ENCODE measurements around the gene ARHGAP27. TPM values are rescaled to one million over a fixed set of nuclear protein-coding genes. Genes with fewer than 3 reads are reported as not detected.

The ARHGAP27 gene
- polyA plus RNA-seq, 1 donor, result 90.4 TPM

DNA sequence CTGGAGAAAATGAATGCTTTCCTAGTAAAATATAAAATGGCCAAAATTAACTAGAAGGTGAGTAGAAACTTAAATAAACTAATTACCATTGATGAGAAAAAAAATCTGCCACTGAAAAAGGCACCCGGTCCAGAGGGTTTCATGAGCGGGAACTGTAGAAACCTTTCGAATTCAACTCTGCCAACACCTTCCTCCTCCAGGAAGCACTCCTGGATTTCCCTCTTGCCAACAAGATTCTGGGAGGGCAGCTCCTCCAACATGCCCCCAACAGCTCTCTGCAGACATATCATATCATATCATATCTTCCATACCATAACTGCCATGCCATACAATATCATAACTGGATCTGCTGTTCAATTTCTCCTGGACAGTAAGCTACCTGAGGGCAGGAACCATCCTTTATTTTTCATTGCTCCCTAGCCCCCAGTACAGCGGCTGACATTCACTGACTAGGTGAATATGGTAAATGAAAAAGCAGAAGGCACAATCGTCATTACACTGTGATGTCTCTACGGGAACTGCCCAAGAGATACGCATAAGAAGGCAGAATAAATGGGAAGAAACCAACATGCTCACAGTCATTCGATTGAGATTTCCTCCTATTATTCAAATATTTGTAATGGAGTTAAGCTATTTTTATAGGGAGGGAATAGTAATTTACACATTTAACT, 9.2 kb downstream of the ARHGAP27 start:
- Histone ChIP-seq H3K4me1 (ENCODE audit: control insufficient read depth, insufficient read depth, low read length) (peaks cover 33% of the 10 kb centered on the region), H3K4me3 (ENCODE audit: low read length) (peak overlapping the region; percentile 68)
- 63% methylated on average over 4 of the region's 8 CpGs for WGBS (ENCODE audit: insufficient coverage, low lambda C conversion rate)

DNA sequence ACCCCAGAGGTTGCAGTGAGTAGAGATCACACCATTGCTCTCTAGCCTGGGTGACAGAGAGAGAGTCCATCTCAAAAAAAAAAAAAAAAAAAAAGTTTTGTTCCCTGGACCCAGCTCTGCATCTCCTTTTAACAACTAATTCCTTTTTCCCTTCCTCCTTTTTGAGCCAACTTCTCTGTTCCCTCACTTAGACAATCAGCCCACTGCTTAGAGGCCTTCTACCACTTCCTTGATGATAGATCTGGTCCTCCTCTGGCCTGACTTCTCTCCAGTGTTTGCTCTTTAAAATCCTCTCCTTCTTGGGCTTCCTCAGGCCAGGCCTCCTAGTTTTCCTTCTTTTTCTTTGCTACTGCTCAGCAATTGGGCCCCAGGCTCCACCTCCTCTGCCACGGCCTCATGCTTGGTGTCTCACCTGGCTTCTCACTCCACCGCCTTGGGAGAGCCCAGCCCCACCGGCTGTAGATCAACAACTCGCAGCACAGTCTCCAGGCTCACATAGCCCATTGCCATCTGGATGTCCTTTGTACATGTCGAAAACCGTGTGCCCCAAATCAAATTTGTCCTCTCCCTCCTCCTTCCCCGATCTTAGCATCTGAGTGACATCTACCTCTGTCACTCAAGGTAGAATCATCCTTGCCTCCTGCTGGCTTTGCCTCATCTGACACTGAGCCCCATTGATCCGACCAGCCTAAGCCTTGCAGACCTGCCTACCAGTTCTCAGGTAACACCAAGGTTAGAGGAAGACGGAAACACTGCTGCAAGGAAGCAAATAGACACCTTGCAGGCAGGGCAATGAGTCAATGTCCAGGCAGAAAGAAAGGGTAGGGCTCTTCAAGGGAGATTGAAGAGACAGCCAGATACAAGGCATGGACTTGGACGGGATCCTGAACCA, 17.4 kb downstream of the ARHGAP27 start:
- peaks cover 16% of the 10 kb centered on the region for H3K36me3 ChIP-seq (ENCODE audit: control insufficient read depth, insufficient read depth, low read length)
- peak overlapping the region; percentile 93 for H3K27ac ChIP-seq (ENCODE audit: low read length)
- H3K27me3 ChIP-seq (ENCODE audit: control insufficient read depth, insufficient read depth, low read length), result no peaks in the 10 kb centered on the region
- WGBS (ENCODE audit: insufficient coverage, low lambda C conversion rate), result no CpG with 5 or more reads among the region's 10 CpGs
- no peak overlapping the region for H3K4me3 ChIP-seq (ENCODE audit: low read length)
- no peaks in the 10 kb centered on the region for H3K9me3 ChIP-seq (ENCODE audit: control insufficient read depth, low read depth, low read length)
- H3K4me1 ChIP-seq (ENCODE audit: control insufficient read depth, insufficient read depth, low read length), result peaks cover 63% of the 10 kb centered on the region
- peak in 1 of 2 donors; percentile 79 for DNase-seq

More for the DNA sequence above, 9.2 kb downstream of the ARHGAP27 start:
- DNase-seq, result no peak
- Histone ChIP-seq H3K9me3 (ENCODE audit: control insufficient read depth, low read depth, low read length) (no peaks in the 10 kb centered on the region), H3K27me3 (ENCODE audit: control insufficient read depth, insufficient read depth, low read length) (peaks cover 8% of the 10 kb centered on the region), H3K27ac (ENCODE audit: low read length) (peak overlapping the region; percentile 95), H3K36me3 (ENCODE audit: control insufficient read depth, insufficient read depth, low read length) (peaks cover 9% of the 10 kb centered on the region)

DNA sequence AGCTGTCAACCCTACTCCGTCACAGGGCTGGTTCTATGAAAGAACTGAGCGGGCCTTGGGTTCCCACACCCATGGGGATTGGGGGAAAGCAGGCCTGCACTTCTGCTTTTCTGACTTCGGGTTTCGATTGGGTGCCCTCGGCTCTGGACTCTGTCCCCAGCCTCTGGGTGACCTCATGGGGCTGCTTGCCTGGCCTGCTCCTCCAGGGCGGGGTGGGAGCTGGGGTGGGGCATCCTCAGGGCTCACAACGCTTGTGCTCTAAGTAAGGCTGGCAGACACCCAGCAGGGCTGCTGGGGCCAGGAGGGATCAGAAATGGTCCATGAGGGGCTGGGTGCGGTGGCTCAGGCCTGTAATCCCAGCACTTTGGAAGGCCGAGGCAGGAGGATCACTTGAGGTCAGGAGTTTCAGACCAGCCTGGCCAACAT, 19.2 kb downstream of the ARHGAP27 start:
- peaks cover 21% of the 10 kb centered on the region for H3K36me3 ChIP-seq (ENCODE audit: control insufficient read depth, insufficient read depth, low read length)
- peaks cover 70% of the 10 kb centered on the region for H3K4me1 ChIP-seq (ENCODE audit: control insufficient read depth, insufficient read depth, low read length)
- H3K27me3 ChIP-seq (ENCODE audit: control insufficient read depth, insufficient read depth, low read length), result no peaks in the 10 kb centered on the region
- DNase-seq, result peak; percentile 91 to 96
- peak overlapping the region; percentile 93 for H3K27ac ChIP-seq (ENCODE audit: low read length)
- H3K9me3 ChIP-seq (ENCODE audit: control insufficient read depth, low read depth, low read length), result no peaks in the 10 kb centered on the region
- no CpG with 5 or more reads among the region's 9 CpGs for WGBS (ENCODE audit: insufficient coverage, low lambda C conversion rate)
- H3K4me3 ChIP-seq (ENCODE audit: low read length), result no peak overlapping the region

DNA sequence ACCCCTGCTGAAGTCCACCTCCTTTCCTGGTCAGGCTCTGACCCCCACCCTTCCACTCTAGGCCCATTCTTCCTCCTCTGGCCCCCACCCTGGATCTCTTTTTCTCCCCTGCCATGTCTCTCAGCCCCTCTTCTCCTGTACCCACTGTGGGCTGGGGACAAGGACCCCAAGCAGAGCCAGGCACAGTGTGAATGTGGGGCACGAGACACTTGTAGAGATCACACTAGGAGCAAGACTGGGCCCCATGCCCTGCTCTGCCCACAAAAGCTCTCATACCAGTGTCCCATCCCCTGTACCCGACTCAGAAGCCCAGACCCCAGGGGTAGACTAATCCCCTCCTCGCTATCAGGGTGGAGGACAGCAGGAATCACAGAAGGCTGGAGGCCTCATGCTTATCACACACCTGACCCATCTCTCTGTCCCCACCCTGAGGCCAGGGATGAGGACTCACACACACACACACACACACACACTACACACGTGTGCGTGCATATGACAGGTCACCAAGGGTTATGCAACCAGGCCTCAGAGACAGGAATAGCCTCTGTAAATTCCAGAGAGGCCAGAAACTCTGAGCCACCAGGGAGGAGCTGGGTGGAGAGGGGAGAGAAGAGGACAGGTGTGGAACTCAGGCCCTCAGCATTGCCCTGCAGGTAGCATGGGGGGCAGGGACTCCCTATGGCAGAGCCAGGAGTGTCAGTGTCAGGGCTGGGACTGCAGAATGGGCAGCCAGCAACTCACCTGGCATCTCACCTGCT, 21.1 kb downstream of the ARHGAP27 start:
- peaks cover 88% of the 10 kb centered on the region for H3K4me1 ChIP-seq (ENCODE audit: control insufficient read depth, insufficient read depth, low read length)
- H3K4me3 ChIP-seq (ENCODE audit: low read length), result no peak overlapping the region
- H3K27ac ChIP-seq (ENCODE audit: low read length), result peak overlapping the region; percentile 93
- DNase-seq, result peak; percentile 92 to 94
- no CpG with 5 or more reads among the region's 5 CpGs for WGBS (ENCODE audit: insufficient coverage, low lambda C conversion rate)
- no peaks in the 10 kb centered on the region for H3K27me3 ChIP-seq (ENCODE audit: control insufficient read depth, insufficient read depth, low read length)
- H3K36me3 ChIP-seq (ENCODE audit: control insufficient read depth, insufficient read depth, low read length), result peaks cover 24% of the 10 kb centered on the region
- H3K9me3 ChIP-seq (ENCODE audit: control insufficient read depth, low read depth, low read length), result no peaks in the 10 kb centered on the region

DNA sequence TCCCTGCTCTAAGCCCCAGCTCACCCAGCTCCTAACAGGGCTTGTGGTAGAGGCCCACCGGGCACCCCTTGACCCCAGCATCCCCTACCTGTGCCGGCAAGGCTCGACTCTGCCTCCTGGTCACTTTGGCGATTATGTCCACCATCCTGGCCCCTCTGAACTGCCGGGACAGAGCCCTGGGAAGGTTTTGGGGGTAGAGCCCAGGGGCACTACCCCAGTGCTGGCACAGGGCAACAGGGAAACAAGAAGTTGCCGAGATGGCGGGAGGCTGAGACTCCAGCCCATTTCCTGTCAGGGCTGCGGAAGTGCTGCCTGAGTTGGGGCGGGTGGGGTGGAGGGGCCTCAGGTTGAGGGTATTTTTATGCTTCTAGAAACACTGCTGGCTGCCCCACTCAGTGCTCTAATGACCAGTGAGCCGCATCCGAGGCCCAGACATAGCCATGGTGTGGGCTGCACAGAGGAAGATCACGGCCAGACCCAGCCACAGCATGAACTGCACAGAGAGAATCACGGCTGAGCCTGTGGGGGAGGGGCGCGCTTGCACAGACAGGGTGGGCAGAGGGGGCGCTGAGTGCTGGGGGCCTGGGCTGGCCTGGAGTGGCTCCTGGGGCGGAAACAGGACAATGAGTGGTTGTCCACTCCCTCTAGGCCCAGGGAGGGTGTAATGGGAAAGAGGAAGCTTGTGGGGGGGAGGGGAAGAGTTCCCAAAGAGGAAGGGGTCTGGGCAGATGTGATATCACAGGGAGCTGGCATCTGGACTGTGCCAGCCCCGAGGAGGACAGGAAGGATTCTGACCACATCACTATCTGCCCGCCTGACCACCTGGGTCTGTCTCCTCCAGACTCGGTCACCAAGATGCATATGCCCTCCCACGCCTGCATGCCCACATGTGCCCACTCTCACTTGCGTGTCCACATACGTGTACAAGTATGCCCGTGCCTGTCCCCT, 22.3 kb downstream of the ARHGAP27 start:
- WGBS (ENCODE audit: insufficient coverage, low lambda C conversion rate), result no CpG with 5 or more reads among the region's 24 CpGs
- Histone ChIP-seq H3K4me1 (ENCODE audit: control insufficient read depth, insufficient read depth, low read length) (peaks cover 91% of the 10 kb centered on the region), H3K27me3 (ENCODE audit: control insufficient read depth, insufficient read depth, low read length) (no peaks in the 10 kb centered on the region), H3K27ac (ENCODE audit: low read length) (peak overlapping the region; percentile 91), H3K4me3 (ENCODE audit: low read length) (no peak overlapping the region), H3K36me3 (ENCODE audit: control insufficient read depth, insufficient read depth, low read length) (peaks cover 27% of the 10 kb centered on the region), H3K9me3 (ENCODE audit: control insufficient read depth, low read depth, low read length) (no peaks in the 10 kb centered on the region)
- no peak for DNase-seq

DNA sequence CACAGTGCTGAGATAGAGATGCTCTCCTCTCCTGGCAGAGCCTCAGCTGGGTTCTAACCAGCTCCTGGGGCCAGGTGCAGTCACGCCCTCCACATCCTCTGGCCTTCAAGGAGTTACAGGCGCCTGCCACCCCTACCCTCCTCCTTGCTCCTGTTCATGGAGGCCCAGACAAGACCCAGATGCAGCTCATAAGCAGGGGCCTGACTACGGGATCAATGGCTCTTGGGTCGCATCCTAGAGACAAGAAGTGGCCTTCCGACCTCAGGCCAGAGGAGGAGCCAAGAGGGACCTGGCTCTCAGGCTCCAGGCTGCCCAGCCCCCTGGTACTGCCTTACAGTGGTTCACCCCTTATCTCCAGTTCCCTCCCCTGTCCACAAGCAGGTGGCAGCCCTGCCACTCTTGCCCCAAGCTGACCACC, 23.0 kb downstream of the ARHGAP27 start:
- H3K36me3 ChIP-seq (ENCODE audit: control insufficient read depth, insufficient read depth, low read length), result peaks cover 30% of the 10 kb centered on the region
- WGBS (ENCODE audit: insufficient coverage, low lambda C conversion rate), result no CpG with 5 or more reads among the region's 5 CpGs
- no peaks in the 10 kb centered on the region for H3K27me3 ChIP-seq (ENCODE audit: control insufficient read depth, insufficient read depth, low read length)
- no peak overlapping the region for H3K4me3 ChIP-seq (ENCODE audit: low read length)
- H3K4me1 ChIP-seq (ENCODE audit: control insufficient read depth, insufficient read depth, low read length), result peaks cover 89% of the 10 kb centered on the region
- no peaks in the 10 kb centered on the region for H3K9me3 ChIP-seq (ENCODE audit: control insufficient read depth, low read depth, low read length)
- peak overlapping the region; percentile 91 for H3K27ac ChIP-seq (ENCODE audit: low read length)
- DNase-seq, result no peak

DNA sequence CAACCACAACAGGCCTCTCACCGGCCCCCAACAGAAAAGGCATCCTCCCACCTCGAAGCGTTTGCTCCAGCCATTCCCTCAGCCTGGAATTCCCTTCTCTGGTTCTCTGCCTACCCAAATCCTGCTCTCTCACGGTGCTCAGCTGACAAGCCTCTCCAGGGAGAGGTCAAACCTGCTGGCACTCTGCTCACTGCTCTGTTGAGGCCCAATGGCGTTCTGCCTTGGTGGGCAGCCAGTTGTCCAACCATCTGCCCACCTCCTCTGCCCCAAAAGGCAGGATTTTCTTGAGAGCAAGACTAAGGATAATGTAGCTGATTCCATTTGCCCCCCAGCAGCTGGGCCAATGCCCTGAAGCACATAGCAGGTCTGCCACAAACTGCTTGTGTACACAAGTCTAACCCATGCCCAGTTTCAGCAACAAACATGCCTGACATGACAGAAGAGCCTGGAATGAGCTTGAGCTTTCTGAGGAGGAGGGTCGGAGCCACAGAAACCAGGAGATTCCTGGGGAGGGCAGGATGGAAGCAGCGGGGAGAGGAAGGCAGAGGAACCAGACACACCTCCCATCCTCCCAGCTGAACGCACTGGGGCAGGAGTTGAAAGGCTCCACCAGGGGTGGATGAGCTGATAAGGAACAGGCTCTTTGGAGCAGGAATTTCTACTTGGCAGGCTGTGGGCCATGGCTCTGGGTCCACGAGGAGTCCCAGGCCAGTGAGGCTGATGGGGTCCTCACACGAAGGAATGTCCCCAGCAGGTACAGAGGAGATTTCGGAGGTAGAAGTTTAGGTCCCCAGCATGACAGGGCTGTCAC, 23.9 kb downstream of the ARHGAP27 start:
- no peak for DNase-seq
- H3K4me3 ChIP-seq (ENCODE audit: low read length), result no peak overlapping the region
- H3K36me3 ChIP-seq (ENCODE audit: control insufficient read depth, insufficient read depth, low read length), result peaks cover 36% of the 10 kb centered on the region
- H3K9me3 ChIP-seq (ENCODE audit: control insufficient read depth, low read depth, low read length), result no peaks in the 10 kb centered on the region
- peak overlapping the region; percentile 91 for H3K27ac ChIP-seq (ENCODE audit: low read length)
- WGBS (ENCODE audit: insufficient coverage, low lambda C conversion rate), result no CpG with 5 or more reads among the region's 11 CpGs
- H3K27me3 ChIP-seq (ENCODE audit: control insufficient read depth, insufficient read depth, low read length), result no peaks in the 10 kb centered on the region
- peaks cover 89% of the 10 kb centered on the region for H3K4me1 ChIP-seq (ENCODE audit: control insufficient read depth, insufficient read depth, low read length)

DNA sequence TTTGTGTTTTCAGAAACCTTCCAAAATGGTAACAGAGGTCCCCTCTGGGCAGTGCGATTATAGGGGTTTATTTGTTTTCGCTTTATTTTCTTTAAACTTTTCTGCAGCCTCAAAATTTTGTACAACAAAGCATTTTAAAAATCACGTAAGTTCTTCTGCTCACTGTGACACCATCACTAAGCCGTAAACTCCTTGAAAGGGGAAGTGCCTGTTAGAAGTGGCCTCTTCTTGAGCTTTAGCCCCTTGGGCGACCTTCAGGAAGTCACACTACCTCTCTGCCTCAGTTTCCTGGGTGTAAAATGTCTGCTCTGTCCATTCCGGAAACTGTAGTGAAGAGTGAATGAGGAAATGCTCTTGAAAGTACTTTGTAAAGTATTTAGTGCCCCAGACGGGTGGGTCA, 26.6 kb downstream of the ARHGAP27 start:
- no peaks in the 10 kb centered on the region for H3K9me3 ChIP-seq (ENCODE audit: control insufficient read depth, low read depth, low read length)
- H3K36me3 ChIP-seq (ENCODE audit: control insufficient read depth, insufficient read depth, low read length), result peaks cover 55% of the 10 kb centered on the region
- peak overlapping the region; percentile 91 for H3K27ac ChIP-seq (ENCODE audit: low read length)
- H3K4me3 ChIP-seq (ENCODE audit: low read length), result peak overlapping the region; percentile 57
- WGBS (ENCODE audit: insufficient coverage, low lambda C conversion rate), result 62% methylated on average over 3 of the region's 7 CpGs
- no peaks in the 10 kb centered on the region for H3K27me3 ChIP-seq (ENCODE audit: control insufficient read depth, insufficient read depth, low read length)
- H3K4me1 ChIP-seq (ENCODE audit: control insufficient read depth, insufficient read depth, low read length), result peaks cover 77% of the 10 kb centered on the region
- peak in 1 of 2 donors; percentile 43 for DNase-seq

Data from large intestine (tissue), 3 donors.